Endothelial cell (in vitro differentiated cells): ENCODE measurements around the gene BHLHE41. TPM values are rescaled to one million over a fixed set of nuclear protein-coding genes. Genes with fewer than 3 reads are reported as not detected.

Experiments
- DNase-seq: peaks from one replicate; pipeline ENCODE4 v3.0.0; 2021; ENCODE audit warnings: low spot score
- H3K27ac Mint-ChIP-seq: one replicate; pipeline ENCODE4 v1.8.0; 2021; ENCODE audit warnings: mixed read lengths, inconsistent platforms; ENCODE audit not compliant: unreplicated experiment
- H3K27me3 Mint-ChIP-seq: one replicate; pipeline ENCODE4 v1.8.0; 2021; ENCODE audit warnings: mild to moderate bottlenecking, moderate library complexity, mixed read lengths, inconsistent platforms; ENCODE audit not compliant: unreplicated experiment
- H3K36me3 Mint-ChIP-seq: one replicate; pipeline ENCODE4 v1.8.0; 2021; ENCODE audit warnings: mild to moderate bottlenecking, low read depth, mixed read lengths, inconsistent platforms; ENCODE audit not compliant: unreplicated experiment
- H3K4me1 Mint-ChIP-seq: one replicate; pipeline ENCODE4 v1.8.0; 2021; ENCODE audit warnings: mild to moderate bottlenecking, mixed read lengths, inconsistent platforms; ENCODE audit not compliant: unreplicated experiment
- H3K4me3 Mint-ChIP-seq: one replicate; pipeline ENCODE4 v1.8.0; 2021; ENCODE audit warnings: mild to moderate bottlenecking, mixed read lengths, inconsistent platforms; ENCODE audit not compliant: unreplicated experiment
- H3K9me3 Mint-ChIP-seq: one replicate; pipeline ENCODE4 v1.8.0; 2021; ENCODE audit warnings: mixed read lengths, inconsistent platforms; ENCODE audit not compliant: unreplicated experiment
- CTCF ChIP-seq: fragments of 200-600 bp; sonication (generic); IDR thresholded peaks from one replicate; pipeline ENCODE4 v1.5.0; 2021; ENCODE audit warnings: antibody characterized with exemption; ENCODE audit not compliant: unreplicated experiment
- total RNA-seq: library from RNA; stranded (reverse); fragmentation: NEBNext Ultra II Directional; extraction: Animal tissue kit (Norgen Biotek cat#: 25700); gene quantifications from one replicate; pipeline ENCODE4 v1.2.1, GENCODE V29; 2021; ENCODE audit not compliant: unreplicated experiment

The BHLHE41 gene
- total RNA-seq, 1 donor from 2014 or later = 4.0 TPM

- no peak for DNase-seq
- Mint-ChIP-seq H3K27me3 (no peaks in the 10 kb centered on the region), H3K27ac (no peak overlapping the region), H3K4me3 (no peak overlapping the region), H3K9me3 (no peaks in the 10 kb centered on the region), H3K36me3 (no peaks in the 10 kb centered on the region), H3K4me1 (no peaks in the 10 kb centered on the region)
- no peak for TF ChIP-seq CTCF
Observed at GRCh38 chr12:26088998-26089397, 35.8 kb downstream of the BHLHE41 start.

GRCh38 chr12:26086936-26087335 is 37.9 kb downstream of the BHLHE41 start:
- no peak for DNase-seq
- Mint-ChIP-seq H3K36me3 (peaks cover 9% of the 10 kb centered on the region), H3K9me3 (peaks cover 6% of the 10 kb centered on the region), H3K27ac (no peak overlapping the region), H3K27me3 (no peaks in the 10 kb centered on the region), H3K4me1 (no peaks in the 10 kb centered on the region), H3K4me3 (no peak overlapping the region)
- TF ChIP-seq CTCF = no peak

GRCh38 chr12:26080911-26081310 is 43.9 kb downstream of the BHLHE41 start:
- Mint-ChIP-seq H3K36me3 (peaks cover 13% of the 10 kb centered on the region), H3K4me3 (peak overlapping the region; percentile 17), H3K27ac (no peak overlapping the region), H3K4me1 (no peaks in the 10 kb centered on the region), H3K27me3 (no peaks in the 10 kb centered on the region), H3K9me3 (peaks cover 6% of the 10 kb centered on the region)
- DNase-seq = no peak
- no peak for TF ChIP-seq CTCF

- no peak for TF ChIP-seq CTCF
- DNase-seq = no peak
- Mint-ChIP-seq H3K27ac (no peak overlapping the region), H3K4me3 (no peak overlapping the region), H3K4me1 (no peaks in the 10 kb centered on the region), H3K36me3 (peaks cover 19% of the 10 kb centered on the region), H3K27me3 (no peaks in the 10 kb centered on the region), H3K9me3 (peaks cover 6% of the 10 kb centered on the region)
Observed at GRCh38 chr12:26077915-26078702, 46.7 kb downstream of the BHLHE41 start.

Other genes with a start within 250 kb of the BHLHE41 start
- gene RASSF8, start 166.4 kb downstream of the BHLHE41 start, total RNA-seq = 87.2 TPM
- 2.7 TPM for gene SSPN, start 70.5 kb upstream of the BHLHE41 start, total RNA-seq